Loucy (cell line): ENCODE measurements around the gene TANGO6.

Source experiments
- H2AFZ ChIP-seq: fragments of 200-600 bp; sonication (generic); 2 replicates; pipeline ENCODE4 v1.6.0; 2016; ENCODE audit warnings: antibody characterized with exemption, mild to moderate bottlenecking, low read length, moderate library complexity
- H3F3A ChIP-seq: fragments of 200-600 bp; 2 replicates; pipeline ENCODE4 v1.6.0; 2016; ENCODE audit warnings: antibody characterized with exemption, low read depth, mild to moderate bottlenecking
- H3K27me3 ChIP-seq: fragments of 200-600 bp; sonication (generic); 2 replicates; pipeline ENCODE4 v1.6.1; 2014; ENCODE audit warnings: low read length, mild to moderate bottlenecking; ENCODE audit not compliant: insufficient read depth, poor library complexity, severe bottlenecking
- H3K36me3 ChIP-seq: fragments of 200-600 bp; sonication (generic); 2 replicates; pipeline ENCODE4 v1.6.1; 2016; ENCODE audit warnings: low read length; ENCODE audit not compliant: insufficient read depth
- H3K4me1 ChIP-seq: fragments of 200-600 bp; sonication (generic); 2 replicates; pipeline ENCODE4 v1.5.1; 2014; ENCODE audit warnings: low read length, mild to moderate bottlenecking; ENCODE audit not compliant: insufficient read depth, poor library complexity, severe bottlenecking
- H3K4me2 ChIP-seq: fragments of 200-600 bp; sonication (generic); 2 replicates; pipeline ENCODE4 v1.6.0; 2014; ENCODE audit warnings: antibody characterized with exemption, low read length, low read depth, mild to moderate bottlenecking; ENCODE audit not compliant: poor library complexity, severe bottlenecking
- H3K4me3 ChIP-seq: fragments of 200-600 bp; sonication (generic); 2 replicates; pipeline ENCODE4 v1.5.1; 2014; ENCODE audit warnings: low read length, mild to moderate bottlenecking, mixed read lengths; ENCODE audit not compliant: poor library complexity, severe bottlenecking
- H3K79me2 ChIP-seq: fragments of 200-600 bp; sonication (generic); 2 replicates; pipeline ENCODE4 v1.6.1; 2014; ENCODE audit warnings: low read length; ENCODE audit not compliant: insufficient read depth
- H3K9ac ChIP-seq: fragments of 200-600 bp; sonication (generic); 2 replicates; pipeline ENCODE4 v1.6.0; 2014; ENCODE audit warnings: mild to moderate bottlenecking, low read depth, low read length, moderate library complexity; ENCODE audit not compliant: poor library complexity, severe bottlenecking
- H3K9me2 ChIP-seq: fragments of 200-600 bp; sonication (generic); replicated peaks from 2 replicates; pipeline ENCODE4 v1.6.1; 2016; ENCODE audit warnings: low read depth, low read length, mixed read lengths
- H3K9me3 ChIP-seq: fragments of 200-600 bp; sonication (generic); 2 replicates; pipeline ENCODE4 v1.6.1; 2014; ENCODE audit warnings: mild to moderate bottlenecking, antibody characterized with exemption, low read length, low read depth; ENCODE audit not compliant: insufficient read depth
- H4K20me1 ChIP-seq: fragments of 200-600 bp; sonication (generic); 2 replicates; pipeline ENCODE4 v1.6.0; 2014; ENCODE audit warnings: antibody characterized with exemption, low read length, mild to moderate bottlenecking; ENCODE audit not compliant: insufficient read depth, poor library complexity, severe bottlenecking
- CTCF ChIP-seq: fragments of 200-600 bp; sonication (generic); conservative IDR thresholded peaks from 2 replicates; pipeline ENCODE4 v1.5.1; 2014; ENCODE audit warnings: mild to moderate bottlenecking, antibody characterized with exemption, low read length
- EZH2phosphoT487 ChIP-seq: fragments of 200-600 bp; IDR thresholded peaks from 2 replicates; pipeline ENCODE4 v1.6.1; 2018; ENCODE audit warnings: antibody characterized with exemption, mild to moderate bottlenecking, moderate library complexity, borderline replicate concordance

The TANGO6 gene

GRCh38 chr16:69115837-69116236 lies 272.5 kb downstream of the TANGO6 start:
- no peak overlapping the region for H3K4me2 ChIP-seq
- no peaks in the 10 kb centered on the region for H3K4me1 ChIP-seq
- H3K9ac ChIP-seq: no peak overlapping the region
- H3K4me3 ChIP-seq: no peak overlapping the region
- no peaks in the 10 kb centered on the region for H3K9me2 ChIP-seq
- H3F3A ChIP-seq: no peaks in the 10 kb centered on the region
- peaks cover 40% of the 10 kb centered on the region; the same call in 1 of the 2 replicates for H3K36me3 ChIP-seq
- TF ChIP-seq CTCF (no peak), EZH2phosphoT487 (no peak)
- no peaks in the 10 kb centered on the region for H3K9me3 ChIP-seq
- H3K27me3 ChIP-seq: no peaks in the 10 kb centered on the region
- no peaks in the 10 kb centered on the region for H3K79me2 ChIP-seq
- H4K20me1 ChIP-seq: no peaks in the 10 kb centered on the region
- H2AFZ ChIP-seq: no peak overlapping the region

- Histone ChIP-seq H3F3A (no peaks in the 10 kb centered on the region), H3K4me1 (no peaks in the 10 kb centered on the region), H4K20me1 (no peaks in the 10 kb centered on the region), H2AFZ (no peak overlapping the region), H3K36me3 (peaks cover 44% of the 10 kb centered on the region; the same call in 1 of the 2 replicates), H3K79me2 (no peaks in the 10 kb centered on the region), H3K9me3 (no peaks in the 10 kb centered on the region), H3K4me3 (no peak overlapping the region), H3K9me2 (no peaks in the 10 kb centered on the region), H3K4me2 (no peak overlapping the region), H3K9ac (no peak overlapping the region), H3K27me3 (no peaks in the 10 kb centered on the region)
- TF ChIP-seq EZH2phosphoT487 (no peak), CTCF (no peak)
Measured at GRCh38 chr16:69116256-69116875, 273.0 kb downstream of the TANGO6 start.

GRCh38 chr16:69116906-69117305 lies 273.6 kb downstream of the TANGO6 start:
- no peaks in the 10 kb centered on the region for H3K4me1 ChIP-seq
- no peaks in the 10 kb centered on the region for H3K9me3 ChIP-seq
- H3K4me2 ChIP-seq: no peak overlapping the region
- H3K36me3 ChIP-seq: peaks cover 44% of the 10 kb centered on the region; the same call in 1 of the 2 replicates
- no peaks in the 10 kb centered on the region for H3K79me2 ChIP-seq
- H3F3A ChIP-seq: no peaks in the 10 kb centered on the region
- H3K9ac ChIP-seq: no peak overlapping the region
- H3K4me3 ChIP-seq: no peak overlapping the region
- TF ChIP-seq EZH2phosphoT487 (no peak), CTCF (no peak)
- H3K9me2 ChIP-seq: no peaks in the 10 kb centered on the region
- H4K20me1 ChIP-seq: no peaks in the 10 kb centered on the region
- no peaks in the 10 kb centered on the region for H3K27me3 ChIP-seq
- no peak overlapping the region for H2AFZ ChIP-seq
